K562 (cell line): Measurements from ENCODE around the gene NKX2-2. TPM values are rescaled to one million over a fixed set of nuclear protein-coding genes. Genes with fewer than 3 reads are reported as not detected.
A peak's percentile ranks its signal among the peaks of the same experiment; 100 is the strongest.

Experiments used
- ATAC-seq: fragments of 200-7000 bp; cut with Tn5 transposase; 3 replicates; pipeline ENCODE4 v1.9.1; 2020; ENCODE audit warnings: moderate library complexity
- BruUV-seq: library from RNA; stranded (reverse); fragments of 400-500 nt; replicated peaks from 2 replicates; lab custom pipeline; 2021; lab: Mats Ljungman, UMichigan
- CTCF ChIA-PET: fragments of 300-600 bp; formaldehyde crosslinking; extraction: SDS; loops from one replicate; lab custom pipeline; 2021; ENCODE audit warnings: low intra/inter-chr PET ratio; lab: Yijun Ruan, JAX
- POLR2A ChIA-PET: fragments of 300-600, 350-650 bp; sonication (Branson Sonifier 250); formaldehyde crosslinking; extraction: SDS; loops from one replicate; lab custom pipeline; 2021; ENCODE audit warnings: antibody characterized with exemption, inconsistent platforms; lab: Yijun Ruan, JAX
- DNase-seq, 4 experiments: peaks; one replicate each; pipeline versions ENCODE4 v3.0.0 to v3.0.0-alpha.2; 2011 to 2018; ENCODE audit warnings: low spot score in 3 of 4, mixed read lengths in 3 of 4; ENCODE audit errors: extremely low read depth in 1 of 4
- FAIRE-seq: peaks from 2 replicates; lab custom pipeline; 2011; peaks lifted over from hg19 to GRCh38; lab: Jason Lieb, UNC
- H2AFZ ChIP-seq: 2 replicates; pipeline ENCODE4 v1.6.0; 2011; ENCODE audit warnings: low read depth, low read length, control low read depth, inconsistent platforms
- H3K27ac ChIP-seq: fragments of 200-600 bp; 3 replicates; pipeline ENCODE4 v1.8.0; 2011; ENCODE audit warnings: low read depth, mild to moderate bottlenecking, control low read depth, inconsistent platforms, low read length, moderate library complexity, mixed read lengths; ENCODE audit errors: extremely low read depth
- H3K27me3 ChIP-seq, 2 experiments: fragments of 300-600 bp in 1 of 2; 2 replicates in 1 of 2; 3 replicates in 1 of 2; pipeline versions ENCODE4 v1.6.0 to v1.8.0; 2011; ENCODE audit warnings: inconsistent platforms in 2 of 2, low read length in 2 of 2, mild to moderate bottlenecking in 1 of 2, mixed read lengths in 1 of 2, moderate library complexity in 1 of 2; ENCODE audit not compliant: control insufficient read depth in 2 of 2, insufficient read depth in 2 of 2
- H3K36me3 ChIP-seq: fragments of 300-600 bp; 3 replicates; pipeline ENCODE4 v1.8.0; 2011; ENCODE audit warnings: mild to moderate bottlenecking, low read length, inconsistent platforms; ENCODE audit not compliant: control insufficient read depth, insufficient read depth
- H3K4me1 ChIP-seq, 2 experiments: fragments of 200-600 bp in 1 of 2; replicated peaks in 1 of 2; 2 replicates in 1 of 2; 3 replicates in 1 of 2; pipeline versions ENCODE4 v1.5.1 to v1.8.0; 2011; ENCODE audit warnings: inconsistent platforms in 2 of 2, low read length in 2 of 2, mild to moderate bottlenecking in 1 of 2, mixed read lengths in 1 of 2, moderate library complexity in 1 of 2; ENCODE audit not compliant: control insufficient read depth in 2 of 2, insufficient read depth in 2 of 2
- H3K4me2 ChIP-seq: 2 replicates; pipeline ENCODE4 v1.6.1; 2011; ENCODE audit warnings: low read length, control low read depth, inconsistent platforms, mixed read lengths; ENCODE audit not compliant: insufficient read depth
- H3K4me3 ChIP-seq: fragments of 200-600 bp; sonication (generic), shearing (Covaris generic); 2 replicates; pipeline ENCODE4 v1.5.1; 2016; ENCODE audit warnings: control low read depth, inconsistent platforms
- H3K79me2 ChIP-seq: fragments of 200-600 bp; 3 replicates; pipeline ENCODE4 v1.8.0; 2011; ENCODE audit warnings: low read length, inconsistent platforms; ENCODE audit not compliant: control insufficient read depth, insufficient read depth
- H3K9ac ChIP-seq, 2 experiments: 2 replicates each; pipeline versions ENCODE4 v1.6.0 to v1.6.1; 2011; ENCODE audit warnings: low read depth in 2 of 2, low read length in 2 of 2, control low read depth in 1 of 2, inconsistent platforms in 1 of 2, mild to moderate bottlenecking in 1 of 2, mixed read lengths in 1 of 2; ENCODE audit not compliant: insufficient read depth in 1 of 2
- H3K9me1 ChIP-seq: one replicate; pipeline ENCODE4 v1.6.0; 2011; ENCODE audit warnings: inconsistent platforms, mild to moderate bottlenecking, low read length, moderate library complexity; ENCODE audit not compliant: control insufficient read depth, insufficient read depth
- H3K9me3 ChIP-seq: replicated peaks from 2 replicates; pipeline ENCODE4 v1.5.1; 2011; ENCODE audit warnings: low read depth, low read length, inconsistent platforms; ENCODE audit not compliant: control insufficient read depth, insufficient read depth
- H4K20me1 ChIP-seq: replicated peaks from 2 replicates; pipeline ENCODE4 v1.6.1; 2011; ENCODE audit warnings: low read length, inconsistent platforms, mixed read lengths; ENCODE audit not compliant: control insufficient read depth, insufficient read depth
- KDM1A ChIP-seq, 2 experiments: fragments of 450-650 bp; IDR thresholded peaks; 2 replicates each; pipeline ENCODE4 v1.6.1; 2016; ENCODE audit warnings: mild to moderate bottlenecking in 2 of 2
- NFE2 ChIP-seq: IDR thresholded peaks from 2 replicates; pipeline ENCODE4 v1.6.1; 2014; ENCODE audit warnings: antibody characterized with exemption, low read depth
- PCBP2 ChIP-seq: fragments of 200-400 bp; formaldehyde crosslinking; IDR thresholded peaks from 2 replicates; pipeline ENCODE4 v1.6.1; 2018; ENCODE audit warnings: low read length, low read depth, mild to moderate bottlenecking, moderate library complexity; ENCODE audit not compliant: poor library complexity, severe bottlenecking
- SAP30 ChIP-seq: fragments of 200-600 bp; sonication (generic); IDR thresholded peaks from 2 replicates; pipeline ENCODE4 v1.6.1; 2012; ENCODE audit warnings: borderline replicate concordance, low read depth, mild to moderate bottlenecking, moderate library complexity, low read length, control low read depth, inconsistent platforms; ENCODE audit not compliant: insufficient read depth, poor library complexity, severe bottlenecking
- ZBTB17 ChIP-seq: fragments of 450-650 bp; formaldehyde crosslinking; IDR thresholded peaks from 2 replicates; pipeline ENCODE4 v1.4.0; 2020; ENCODE audit warnings: mild to moderate bottlenecking
- WGBS: fragments of 100-300 bp; shearing (Covaris generic); methylation state at CpG from one replicate; pipeline ENCODE4 v1.1.6; 2016; ENCODE audit warnings: low coverage, mixed read lengths; ENCODE audit not compliant: insufficient coverage; ENCODE audit errors: missing lambda C conversion rate; 5-methylcytosine and 5-hydroxymethylcytosine counted together
- in situ Hi-C: fragments of 300-500 bp; cut with MboI; formaldehyde crosslinking; loops from 4 replicates; pipeline ENCODE4 v1.15.0; 2018; ENCODE audit warnings: inconsistent platforms, mixed read lengths
- intact Hi-C: fragments of 100-400 bp; cut with micrococcal nuclease; formaldehyde crosslinking; loops from 2 replicates; pipeline ENCODE4 v1.14.2; 2022
- polyA plus RNA-seq, 8 experiments: library from polyadenylated mRNA; depleted of rRNA in 4 of 8; stranded (reverse) in 5 of 8; unstranded in 3 of 8; fragments of >200 nt; fragmentation: Nextera tagmentation in 2 of 8; fragmentation: Illumina TruSeq in 1 of 8; extraction: Ambion mirVana in 2 of 8; extraction: Trizol in 1 of 8; gene quantifications; 2 replicates each; pipeline versions ENCODE4 v1.2.1 to v1.2.3, GENCODE V29; 2011 to 2014; ENCODE audit warnings: inconsistent platforms in 1 of 8, missing spikeins in 1 of 8
- total RNA-seq, 7 experiments: library from RNA; depleted of rRNA in 6 of 7; stranded (reverse); fragments of >200 nt in 6 of 7; fragmentation: Illumina TruSeq in 2 of 7; extraction: Trizol in 2 of 7; gene quantifications; 2 replicates each; pipeline versions ENCODE4 v1.2.1 to v1.2.3, GENCODE V29; 2011 to 2021; ENCODE audit warnings: low replicate concordance in 1 of 7

NKX2-2 gene
- total and polyA plus RNA-seq, 9 of the 15 experiments (the other 6 are each of a cell fraction or from before 2014, with no cell fraction given) = 0.04 TPM; not detected in 8

DNA sequence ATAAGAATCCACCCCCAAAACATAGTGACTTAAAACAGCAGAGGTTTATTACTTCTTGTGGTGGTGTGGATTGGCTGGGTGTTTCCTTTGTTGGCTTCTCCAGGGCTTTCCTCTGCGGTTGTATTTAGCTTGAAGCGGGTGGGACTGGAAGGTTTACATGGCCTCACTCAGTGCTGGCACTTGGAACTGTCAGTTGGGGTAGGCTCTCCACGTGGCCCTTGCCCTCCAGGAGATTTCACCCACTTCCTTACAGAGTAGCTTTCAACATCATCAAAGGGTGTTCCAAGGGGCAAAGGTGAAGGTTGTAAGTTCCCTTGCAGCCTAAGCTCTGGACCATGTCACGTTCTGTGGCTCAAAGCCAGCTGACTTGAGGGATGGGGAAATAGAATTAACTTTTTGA is 32.5 kb upstream of the NKX2-2 start:
- Histone ChIP-seq H3K9ac (no peak overlapping the region), H3K9me3 (no peaks in the 10 kb centered on the region), H3K36me3 (no peaks in the 10 kb centered on the region), H3K4me3 (no peak overlapping the region), H3K4me1 (no peaks in the 10 kb centered on the region), H4K20me1 (no peaks in the 10 kb centered on the region), H2AFZ (no peak overlapping the region), H3K27me3 (no peaks in the 10 kb centered on the region; a peak in 1 of 5 replicates), H3K9me1 (no peaks in the 10 kb centered on the region), H3K79me2 (no peaks in the 10 kb centered on the region), H3K4me2 (no peak overlapping the region), H3K27ac (no peak overlapping the region)
- POLR2A ChIA-PET = interaction anchor here (1.1 kb wide), 1 partner anchor 11 kb away, joined by 4 read pairs; no protein-coding TSS in a partner anchor
- BruUV-seq = no TSS peak
- intact Hi-C loops = no loop called here
- in situ Hi-C loops = no loop called here
- FAIRE-seq = no peak
- no peak for ATAC-seq
- CTCF ChIA-PET = no interaction called here
- no peak for TF ChIP-seq SAP30
- WGBS = 0% methylated on average over 4 of the region's 4 CpGs
- DNase-seq = no peak

- CTCF ChIA-PET = no interaction called here
Measured at GRCh38 chr20:21539512-21539911, 25.6 kb upstream of the NKX2-2 start.

More at GRCh38 chr20:21539512-21539911, 25.6 kb upstream of the NKX2-2 start:
- H3K4me1 ChIP-seq = no peaks in the 10 kb centered on the region
- no peak for FAIRE-seq
- no peaks in the 10 kb centered on the region for H3K79me2 ChIP-seq
- no TSS peak for BruUV-seq
- H3K4me3 ChIP-seq = no peak overlapping the region
- H3K9me1 ChIP-seq = no peaks in the 10 kb centered on the region
- POLR2A ChIA-PET = no interaction called here
- no peak for DNase-seq
- peaks cover 0 to 5% of the 10 kb centered on the region in 2 experiments; a peak in 1 of 5 replicates for H3K27me3 ChIP-seq
- no peak for TF ChIP-seq ZBTB17
- TF ChIP-seq PCBP2 = no peak
- peak in 1 of 2 experiments; percentile 50; a peak in 1 of 4 replicates for TF ChIP-seq KDM1A (IDR thresholded peaks at IDR 0.05)
- no peak for TF ChIP-seq NFE2
- TF ChIP-seq, all 486 proteins: peak for 1
- H3K27ac ChIP-seq = no peak overlapping the region
- H3K9me3 ChIP-seq = no peaks in the 10 kb centered on the region
- WGBS = 0% methylated on average over 3 of the region's 3 CpGs
- H3K36me3 ChIP-seq = no peaks in the 10 kb centered on the region
- no peak for ATAC-seq
- H2AFZ ChIP-seq = no peak overlapping the region
- no peaks in the 10 kb centered on the region for H4K20me1 ChIP-seq
- H3K4me2 ChIP-seq = no peak overlapping the region
- intact Hi-C loops = no loop called here
- no peak overlapping the region for H3K9ac ChIP-seq
- in situ Hi-C loops = no loop called here
